NCI-H2171 treated with DMSO at 0.1 percent for 48 hours (cell line): ENCODE results near the gene KCNH3.

Experiments used
- DNase-seq: peaks from one replicate; lab custom pipeline; 2025; lab: John Stamatoyannopoulos, UW

Gene KCNH3

DNA sequence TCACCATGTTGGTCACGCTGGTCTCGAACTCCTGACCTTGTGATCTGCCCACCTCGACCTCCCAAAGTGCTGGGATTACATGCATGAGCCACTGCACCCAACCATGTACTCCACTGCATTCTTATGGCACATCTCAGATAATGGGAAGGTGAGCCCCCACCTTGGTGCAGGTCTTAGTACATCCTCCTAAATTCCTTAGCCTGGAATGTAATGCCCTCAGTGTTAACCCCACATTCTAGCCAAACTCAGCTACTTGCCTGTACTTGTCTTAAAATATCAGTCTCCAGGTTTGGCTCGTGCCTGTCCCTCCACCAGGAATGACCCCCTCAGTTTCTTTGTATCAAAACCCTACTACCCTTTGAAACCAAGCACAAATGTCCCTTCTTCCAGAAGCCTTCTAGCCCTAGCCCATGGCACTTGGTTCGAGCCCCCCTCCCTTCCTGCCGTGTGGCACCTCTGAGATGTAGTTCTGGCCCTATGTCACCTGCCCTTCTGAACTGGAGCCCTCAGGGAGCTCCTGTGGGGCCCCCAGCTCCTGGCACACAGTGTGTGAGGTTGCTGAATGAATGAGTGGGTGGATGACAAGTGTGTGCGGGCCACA lies 8.4 kb downstream of the KCNH3 start:
- no peak for DNase-seq

DNA sequence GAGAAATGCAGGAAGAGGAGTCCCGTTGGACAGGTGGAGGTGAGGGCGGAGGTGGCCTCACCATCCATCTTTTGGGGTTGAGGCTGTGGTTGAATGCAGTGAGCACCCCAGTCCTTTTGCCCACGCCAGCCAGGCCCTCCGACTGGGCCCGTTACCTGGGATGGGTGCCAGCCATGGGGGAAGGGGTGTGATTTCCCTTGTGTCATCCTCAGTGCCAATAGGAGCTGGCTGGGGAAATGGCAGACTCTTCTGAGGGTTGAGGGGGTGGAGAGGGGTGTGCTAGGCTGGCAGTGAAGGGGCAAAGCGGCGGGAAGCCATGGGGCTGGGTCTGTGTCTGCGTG lies 9.6 kb downstream of the KCNH3 start:
- DNase-seq: no peak

DNA sequence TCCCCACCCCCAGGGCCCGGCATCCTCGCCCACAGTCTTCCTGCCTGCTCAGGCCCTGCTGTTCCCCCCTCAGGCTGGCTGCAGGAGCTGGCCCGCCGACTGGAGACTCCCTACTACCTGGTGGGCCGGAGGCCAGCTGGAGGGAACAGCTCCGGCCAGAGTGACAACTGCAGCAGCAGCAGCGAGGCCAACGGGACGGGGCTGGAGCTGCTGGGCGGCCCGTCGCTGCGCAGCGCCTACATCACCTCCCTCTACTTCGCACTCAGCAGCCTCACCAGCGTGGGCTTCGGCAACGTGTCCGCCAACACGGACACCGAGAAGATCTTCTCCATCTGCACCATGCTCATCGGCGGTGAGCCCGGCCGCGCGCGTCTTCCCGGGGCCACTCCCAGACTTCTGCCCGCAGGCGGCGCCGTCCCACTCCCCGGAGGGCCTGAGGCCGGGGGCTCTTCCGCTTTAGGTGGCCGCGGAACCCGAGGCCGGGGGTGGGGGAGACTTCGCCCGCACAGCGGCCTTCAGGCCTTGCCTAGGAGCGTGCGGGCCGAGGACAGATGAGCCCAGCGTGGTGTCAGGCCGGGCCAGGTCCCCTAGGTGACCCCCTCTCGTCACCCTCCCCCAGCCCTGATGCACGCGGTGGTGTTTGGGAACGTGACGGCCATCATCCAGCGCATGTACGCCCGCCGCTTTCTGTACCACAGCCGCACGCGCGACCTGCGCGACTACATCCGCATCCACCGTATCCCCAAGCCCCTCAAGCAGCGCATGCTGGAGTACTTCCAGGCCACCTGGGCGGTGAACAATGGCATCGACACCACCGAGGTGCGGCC lies 10.2 kb downstream of the KCNH3 start:
- DNase-seq: no peak

DNA sequence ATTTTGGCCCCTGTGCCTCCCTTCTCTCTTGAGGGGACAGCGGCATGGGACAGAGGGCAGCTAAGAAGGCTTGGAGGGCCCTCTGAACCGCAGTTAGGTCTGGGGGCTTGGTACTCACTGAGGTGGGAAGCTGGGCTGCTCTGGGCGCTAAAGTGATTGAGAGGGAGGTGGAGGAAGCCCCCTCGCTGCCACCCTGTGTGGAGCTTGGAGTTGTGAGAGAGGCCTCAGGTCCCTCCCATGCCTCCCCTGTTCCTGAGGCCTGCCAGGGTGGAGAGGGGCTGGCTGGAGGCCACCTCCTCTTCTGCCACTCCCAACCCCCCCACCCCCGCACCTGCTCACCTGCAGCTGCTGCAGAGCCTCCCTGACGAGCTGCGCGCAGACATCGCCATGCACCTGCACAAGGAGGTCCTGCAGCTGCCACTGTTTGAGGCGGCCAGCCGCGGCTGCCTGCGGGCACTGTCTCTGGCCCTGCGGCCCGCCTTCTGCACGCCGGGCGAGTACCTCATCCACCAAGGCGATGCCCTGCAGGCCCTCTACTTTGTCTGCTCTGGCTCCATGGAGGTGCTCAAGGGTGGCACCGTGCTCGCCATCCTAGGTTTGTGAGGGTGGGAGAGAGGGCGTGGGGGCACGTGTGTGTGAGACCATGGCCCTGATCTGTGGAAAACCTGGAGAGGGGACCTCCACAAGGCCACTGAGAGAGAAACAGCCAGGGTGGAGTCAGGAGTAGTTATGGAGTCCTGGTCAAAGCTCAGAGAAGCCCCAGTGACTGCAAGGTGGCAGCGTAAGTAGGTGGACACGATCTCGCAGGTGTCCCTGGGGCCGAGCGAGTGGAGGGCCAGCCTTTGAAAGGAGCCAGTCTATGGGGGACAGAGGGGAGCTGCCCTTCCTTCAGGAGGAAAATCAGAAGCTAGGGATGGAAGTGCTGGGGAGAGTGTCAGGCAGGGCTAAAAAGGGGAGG lies 11.2 kb downstream of the KCNH3 start:
- DNase-seq: peak; percentile 71

DNA sequence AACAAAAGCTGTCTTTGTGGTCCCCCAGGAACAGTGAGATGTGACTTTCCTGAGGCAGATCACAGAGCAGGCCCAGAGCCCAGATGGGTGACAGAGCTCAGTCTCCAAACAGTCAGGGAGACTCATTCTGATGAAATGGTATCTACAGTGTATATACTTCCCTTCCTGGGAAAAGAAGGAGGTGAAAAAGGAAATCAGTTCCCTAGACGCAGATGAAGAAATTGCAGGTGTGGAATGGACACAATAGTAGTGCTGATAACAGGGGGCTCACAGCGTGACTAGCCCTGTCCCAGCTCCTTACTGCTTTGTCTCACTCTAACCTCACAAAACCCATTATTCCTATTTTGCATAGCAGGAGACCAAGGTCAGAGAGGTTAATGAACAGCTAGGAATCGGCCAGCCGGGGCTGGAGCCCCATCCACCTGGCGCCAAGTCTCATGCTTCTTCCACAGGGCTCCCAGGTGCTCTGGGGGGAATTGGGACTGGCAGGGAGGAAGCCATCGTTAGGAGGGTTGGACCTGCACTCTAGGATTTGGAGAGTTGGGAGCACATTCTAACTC lies 11.9 kb downstream of the KCNH3 start:
- peak; percentile 22 for DNase-seq

DNA sequence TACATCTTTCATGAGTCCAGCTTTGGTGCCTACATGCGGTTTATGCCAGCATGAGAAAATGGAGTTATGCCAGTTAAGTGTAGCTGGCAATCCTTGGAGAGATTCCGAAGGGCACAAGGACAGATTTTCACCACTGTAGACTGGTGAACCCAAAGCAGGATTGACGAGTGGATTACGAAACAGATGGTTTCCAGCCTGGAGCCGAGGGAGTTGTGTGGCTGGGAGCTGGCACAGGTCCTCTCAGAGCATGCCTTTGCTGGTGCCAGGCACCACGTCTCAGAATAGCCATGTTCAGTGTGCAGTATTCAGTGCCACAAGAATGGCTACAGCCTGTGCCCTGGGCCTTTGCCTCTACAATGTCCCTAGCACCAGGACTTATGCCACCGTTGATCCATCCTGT lies 13.2 kb downstream of the KCNH3 start:
- peak; percentile 26 for DNase-seq

DNA sequence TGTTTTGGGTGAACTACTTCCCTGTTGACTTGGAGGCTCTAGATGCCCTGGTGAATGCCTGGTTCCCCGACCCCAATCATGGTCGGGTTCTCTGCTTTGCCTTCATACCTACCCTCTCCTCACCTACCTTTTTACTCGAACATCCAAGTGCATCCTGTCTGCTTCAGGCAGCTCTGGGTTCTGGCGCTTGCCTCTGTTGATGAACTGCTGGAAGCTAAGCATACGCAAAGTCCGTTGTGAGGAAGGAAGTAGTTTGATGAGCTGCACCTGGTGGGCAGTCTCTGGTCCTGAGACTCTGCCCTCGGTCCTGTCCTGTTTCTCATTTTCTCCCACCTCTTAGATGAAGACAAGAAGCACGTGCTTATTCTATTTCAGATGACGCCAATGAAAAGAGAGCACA lies 13.6 kb downstream of the KCNH3 start:
- DNase-seq: no peak

DNA sequence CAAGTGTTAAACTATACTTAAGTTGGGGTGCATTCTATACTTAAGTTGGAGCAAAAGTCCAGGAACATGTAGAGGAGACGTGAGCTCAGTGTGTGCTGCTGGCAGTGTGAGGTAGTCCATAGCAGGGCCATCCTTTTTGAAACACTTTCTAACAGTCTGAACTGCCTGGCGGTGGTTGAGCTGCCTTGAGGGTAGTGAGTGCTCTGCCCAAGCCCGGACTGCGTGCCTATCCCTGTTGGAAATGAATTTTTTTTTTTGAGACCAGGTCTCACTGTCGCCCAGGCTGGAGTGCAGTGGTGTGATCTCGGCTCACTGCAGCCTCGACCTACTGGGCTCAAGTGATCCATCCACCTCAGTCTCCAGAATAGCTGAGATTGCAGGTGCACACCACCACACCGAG lies 14.1 kb downstream of the KCNH3 start:
- no peak for DNase-seq

DNA sequence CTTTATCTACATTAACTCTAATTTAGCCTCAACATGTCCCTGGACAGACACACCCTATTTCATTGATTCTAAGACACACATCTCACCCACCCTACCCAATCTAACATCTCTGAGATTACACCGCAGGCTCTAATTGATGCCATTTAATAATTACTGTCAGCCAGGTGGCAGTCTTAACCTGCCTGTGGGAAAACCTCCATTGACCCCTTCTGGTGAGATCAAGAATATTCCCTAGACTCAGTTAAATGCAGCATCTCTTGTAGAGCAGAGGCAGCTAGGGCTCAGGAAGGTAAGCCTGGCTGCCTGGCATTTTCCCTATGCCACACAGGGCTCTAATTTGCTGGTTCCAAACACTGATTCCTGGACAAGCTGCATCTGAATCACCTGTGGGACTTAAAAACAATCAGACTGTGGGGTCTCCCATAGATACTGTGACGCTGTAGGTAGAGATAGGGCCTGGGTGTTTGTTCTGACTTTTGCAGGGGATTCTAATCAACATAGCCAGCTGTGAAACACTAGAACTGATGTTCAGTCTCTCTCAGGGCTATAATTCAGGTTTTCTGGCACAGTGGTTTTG lies 14.8 kb downstream of the KCNH3 start:
- peak; percentile 76 for DNase-seq

DNA sequence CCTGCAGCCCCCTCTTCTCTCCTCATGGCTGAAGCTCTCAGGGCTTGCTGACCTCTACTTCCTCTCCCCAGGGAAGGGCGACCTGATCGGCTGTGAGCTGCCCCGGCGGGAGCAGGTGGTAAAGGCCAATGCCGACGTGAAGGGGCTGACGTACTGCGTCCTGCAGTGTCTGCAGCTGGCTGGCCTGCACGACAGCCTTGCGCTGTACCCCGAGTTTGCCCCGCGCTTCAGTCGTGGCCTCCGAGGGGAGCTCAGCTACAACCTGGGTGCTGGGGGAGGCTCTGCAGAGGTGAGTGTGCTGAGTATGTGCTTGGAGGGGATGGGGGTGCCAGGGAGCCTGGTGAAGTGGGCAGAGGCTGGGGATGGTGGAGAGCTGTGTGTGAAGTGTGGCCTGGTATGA lies 15.4 kb downstream of the KCNH3 start:
- no peak for DNase-seq

DNA sequence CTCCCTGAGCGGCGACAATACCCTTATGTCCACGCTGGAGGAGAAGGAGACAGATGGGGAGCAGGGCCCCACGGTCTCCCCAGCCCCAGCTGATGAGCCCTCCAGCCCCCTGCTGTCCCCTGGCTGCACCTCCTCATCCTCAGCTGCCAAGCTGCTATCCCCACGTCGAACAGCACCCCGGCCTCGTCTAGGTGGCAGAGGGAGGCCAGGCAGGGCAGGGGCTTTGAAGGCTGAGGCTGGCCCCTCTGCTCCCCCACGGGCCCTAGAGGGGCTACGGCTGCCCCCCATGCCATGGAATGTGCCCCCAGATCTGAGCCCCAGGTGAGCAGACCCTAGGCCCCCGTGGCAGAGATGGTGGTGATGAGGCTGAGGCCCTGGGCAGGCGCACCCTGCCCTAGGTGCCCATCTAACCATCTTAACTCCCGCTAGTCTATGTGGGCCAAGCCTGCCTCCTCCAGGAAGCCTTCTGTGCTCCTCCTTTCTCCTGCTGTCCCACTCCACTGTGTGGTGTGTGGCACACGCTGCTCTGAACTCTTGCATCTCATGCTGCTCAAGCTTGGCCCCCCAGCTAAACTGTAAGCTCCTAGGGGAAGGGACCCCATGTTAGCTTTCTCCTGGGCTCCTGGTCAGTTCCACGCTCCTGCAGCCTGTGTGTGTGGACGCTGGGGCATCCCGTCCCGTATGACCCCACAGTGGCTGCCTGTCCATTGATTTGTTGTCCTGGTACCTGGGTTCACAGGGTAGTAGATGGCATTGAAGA lies 17.0 kb downstream of the KCNH3 start:
- DNase-seq: no peak

DNA sequence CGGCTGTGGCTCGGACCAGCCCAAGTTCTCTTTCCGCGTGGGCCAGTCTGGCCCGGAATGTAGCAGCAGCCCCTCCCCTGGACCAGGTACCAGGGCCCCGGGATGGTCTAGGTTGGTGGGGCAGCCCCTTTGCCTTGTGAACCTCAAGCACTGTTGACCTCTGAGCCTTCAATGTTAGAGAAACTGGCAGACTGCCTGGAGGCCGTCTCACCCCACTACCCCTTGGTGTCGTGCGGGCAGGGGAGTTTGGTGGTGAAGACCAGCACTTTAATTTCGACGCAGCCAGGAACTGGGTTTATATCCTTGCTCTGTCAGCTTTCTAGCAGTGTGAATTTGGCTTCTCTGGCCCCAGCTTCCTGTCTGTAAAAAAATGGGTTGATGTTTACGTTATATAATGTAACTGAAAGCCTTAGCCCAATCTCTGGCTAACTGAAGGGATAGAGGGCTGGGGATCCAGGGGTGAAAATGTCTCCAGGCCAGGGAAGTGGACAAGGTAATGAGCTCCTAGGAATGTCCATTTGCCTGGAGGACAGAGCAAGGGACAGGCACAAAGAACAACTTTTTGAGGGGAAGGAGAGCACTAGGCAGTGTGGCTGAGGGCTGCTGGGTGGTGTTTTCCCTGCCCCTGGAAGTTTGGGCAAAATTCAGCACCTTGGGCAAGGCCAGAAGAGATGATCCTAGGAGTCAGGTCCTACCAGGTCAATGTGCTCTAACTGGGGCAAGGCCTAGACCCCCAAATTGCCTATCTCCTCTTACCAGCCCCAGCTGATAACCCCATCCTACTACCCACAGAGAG lies 17.8 kb downstream of the KCNH3 start:
- DNase-seq: no peak

DNA sequence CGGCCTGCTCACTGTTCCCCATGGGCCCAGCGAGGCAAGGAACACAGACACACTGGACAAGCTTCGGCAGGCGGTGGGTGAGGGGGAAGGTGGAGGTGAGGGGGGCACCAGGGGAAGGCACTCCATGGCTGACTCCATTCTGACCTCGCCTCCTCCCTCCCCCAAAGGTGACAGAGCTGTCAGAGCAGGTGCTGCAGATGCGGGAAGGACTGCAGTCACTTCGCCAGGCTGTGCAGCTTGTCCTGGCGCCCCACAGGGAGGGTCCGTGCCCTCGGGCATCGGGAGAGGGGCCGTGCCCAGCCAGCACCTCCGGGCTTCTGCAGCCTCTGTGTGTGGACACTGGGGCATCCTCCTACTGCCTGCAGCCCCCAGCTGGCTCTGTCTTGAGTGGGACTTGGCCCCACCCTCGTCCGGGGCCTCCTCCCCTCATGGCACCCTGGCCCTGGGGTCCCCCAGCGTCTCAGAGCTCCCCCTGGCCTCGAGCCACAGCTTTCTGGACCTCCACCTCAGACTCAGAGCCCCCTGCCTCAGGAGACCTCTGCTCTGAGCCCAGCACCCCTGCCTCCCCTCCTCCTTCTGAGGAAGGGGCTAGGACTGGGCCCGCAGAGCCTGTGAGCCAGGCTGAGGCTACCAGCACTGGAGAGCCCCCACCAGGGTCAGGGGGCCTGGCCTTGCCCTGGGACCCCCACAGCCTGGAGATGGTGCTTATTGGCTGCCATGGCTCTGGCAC lies 18.5 kb downstream of the KCNH3 start:
- DNase-seq: no peak

DNA sequence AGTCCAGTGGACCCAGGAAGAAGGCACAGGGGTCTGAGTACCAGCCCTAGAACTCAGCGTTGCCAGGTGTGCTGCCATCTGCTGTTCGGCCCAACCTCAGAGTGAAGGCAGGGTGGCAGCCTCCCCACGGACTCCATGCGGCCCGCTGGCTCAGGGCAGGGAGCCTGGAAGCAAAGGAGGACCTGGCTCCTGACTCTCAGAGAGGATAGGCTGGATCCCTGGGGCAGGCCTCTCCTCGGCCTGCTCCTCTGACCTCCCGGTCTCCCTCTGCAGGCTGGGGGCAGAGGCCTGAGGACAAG lies 19.0 kb downstream of the KCNH3 start:
- DNase-seq: no peak

DNA sequence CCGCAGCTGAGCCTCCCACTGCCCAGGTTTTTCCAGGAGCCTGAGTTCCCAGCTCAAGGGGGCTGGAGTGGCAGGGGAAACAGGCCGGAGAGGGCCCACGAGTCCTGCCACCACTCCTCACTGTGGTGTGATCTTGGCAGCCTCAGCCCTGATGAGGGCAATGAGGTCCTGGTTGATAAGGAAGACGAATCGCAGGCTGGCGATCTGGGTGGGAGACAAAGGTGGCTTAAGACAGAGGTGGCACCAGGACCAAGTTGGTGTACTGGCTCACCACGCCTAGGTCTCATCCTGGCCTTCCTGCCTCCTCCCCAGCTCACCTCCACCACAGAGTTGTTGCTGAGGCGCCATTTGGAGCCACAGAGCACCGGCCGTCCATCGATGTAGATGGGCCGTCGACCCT lies 19.7 kb downstream of the KCNH3 start:
- DNase-seq: no peak

DNA sequence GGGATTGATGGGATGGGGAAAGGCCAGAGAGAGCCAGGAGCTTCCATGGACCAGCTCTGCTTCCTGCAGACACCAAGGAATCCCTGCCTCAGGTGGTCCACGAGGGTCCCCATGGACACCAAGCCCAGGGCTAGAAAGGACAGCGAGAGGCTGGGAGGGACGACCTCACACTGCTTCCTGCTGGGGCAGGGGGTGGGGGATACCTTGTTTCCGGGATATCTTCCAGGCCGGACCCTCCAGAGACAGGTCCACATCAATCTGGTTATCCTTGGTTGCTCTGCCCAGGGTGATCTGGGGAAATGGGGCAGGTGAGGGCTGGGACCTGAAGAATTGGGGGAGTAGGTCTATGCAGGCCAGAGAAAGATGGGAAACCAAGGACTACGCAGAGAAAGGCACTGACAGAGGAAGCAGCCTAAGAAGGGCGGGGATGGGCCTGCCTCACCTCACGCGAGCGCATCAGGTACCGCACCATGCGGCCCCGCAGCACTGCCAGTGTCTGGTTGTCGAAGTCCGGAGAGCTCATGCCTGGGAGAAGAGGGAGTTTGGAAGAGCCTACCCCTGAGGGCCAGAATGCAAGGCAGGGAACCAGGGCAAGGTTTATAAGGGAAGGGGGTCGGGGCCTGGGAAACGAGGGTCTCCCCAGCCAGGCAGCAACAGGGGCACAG lies 20.3 kb downstream of the KCNH3 start:
- DNase-seq: no peak

DNA sequence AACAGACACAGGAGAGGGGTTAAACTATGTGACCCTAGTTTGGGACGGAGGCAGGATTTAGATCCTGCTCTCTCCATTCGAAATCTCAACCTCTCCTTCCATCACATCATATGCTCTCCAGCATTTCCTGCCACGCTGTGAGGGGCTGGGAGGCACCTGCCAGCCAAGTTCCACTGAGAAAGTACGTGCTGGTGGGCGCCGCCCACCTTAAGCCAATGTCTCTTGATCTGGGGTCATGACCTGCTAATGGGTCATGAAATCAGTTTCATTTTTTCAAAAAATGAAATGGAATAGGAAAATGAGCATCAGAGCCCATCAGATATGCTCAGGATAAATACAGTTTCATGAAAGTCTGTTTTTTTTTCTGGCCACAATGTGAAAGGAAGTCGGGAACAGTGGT lies 21.9 kb downstream of the KCNH3 start:
- no peak for DNase-seq

DNA sequence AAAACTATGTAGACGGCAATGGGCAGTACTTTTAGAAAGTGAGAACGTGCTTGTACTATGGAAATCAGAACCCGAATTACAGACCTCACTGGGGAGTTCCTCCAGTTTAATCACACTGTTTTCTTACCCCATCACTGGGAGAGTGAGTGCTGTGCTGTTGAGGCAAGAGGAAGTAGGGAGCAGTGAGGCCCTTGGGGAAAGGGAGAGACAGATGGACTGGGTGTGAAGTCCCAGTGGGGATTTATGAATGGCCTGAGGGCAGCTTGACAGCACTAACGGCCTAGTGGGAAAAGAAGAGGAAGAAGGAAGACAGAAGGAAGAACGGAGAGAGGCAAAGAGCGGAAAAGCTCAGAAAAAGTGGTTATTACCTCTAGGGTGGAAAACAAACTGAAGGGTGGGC lies 23.4 kb downstream of the KCNH3 start:
- no peak for DNase-seq

DNA sequence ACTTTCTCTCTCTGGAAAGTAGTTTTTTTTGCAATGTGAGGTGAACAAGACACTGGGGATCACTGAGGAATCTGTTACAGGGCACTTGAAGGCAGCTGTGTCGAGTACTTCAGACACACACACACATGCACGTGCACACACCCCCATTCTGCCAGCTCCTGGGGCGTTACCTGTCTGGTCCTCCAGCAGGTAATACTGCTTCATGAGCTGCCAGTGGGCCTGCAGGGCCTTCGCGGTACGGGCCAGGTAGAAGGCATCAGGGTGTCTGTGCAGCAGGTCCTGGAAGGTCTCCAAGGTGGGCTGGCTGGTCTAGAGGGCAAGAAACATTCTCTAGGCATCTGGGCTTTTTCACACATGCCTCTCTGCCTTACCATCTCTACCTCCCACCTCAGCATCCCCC lies 24.0 kb downstream of the KCNH3 start:
- no peak for DNase-seq
